Measurements from ENCODE around the gene FAM124A. TPM values are rescaled to one million over a fixed set of nuclear protein-coding genes. Genes with fewer than 3 reads are reported as not detected.

The FAM124A gene
- total RNA-seq, 1 experiment from 2014 or later: 3.1 TPM

- CTCF ChIA-PET: interaction anchor here (1.1 kb wide), 1 partner anchor 46 kb away, joined by 6 read pairs; no protein-coding TSS in a partner anchor
- H3K9ac ChIP-seq (ENCODE audit: low read length): no peak overlapping the region
- H3K36me3 ChIP-seq (ENCODE audit: control insufficient read depth in 1 of 2, insufficient read depth in 2 of 2, low read length in 2 of 2): no peaks in the 10 kb centered on the region
- H4K20me1 ChIP-seq (ENCODE audit: insufficient read depth): no peaks in the 10 kb centered on the region
- no peak overlapping the region for H3K27ac ChIP-seq (ENCODE audit: low read depth, low read length)
- no peaks in the 10 kb centered on the region for H3K27me3 ChIP-seq (ENCODE audit: insufficient read depth, low read length)
- no peak overlapping the region for H3K4me3 ChIP-seq (replicated peaks in 1 of 2; ENCODE audit: low read depth in 1 of 2, low read length in 2 of 2)
- no peak overlapping the region for H3K4me2 ChIP-seq (ENCODE audit: low read length)
- H3K79me2 ChIP-seq (ENCODE audit: insufficient read depth, low read length): no peaks in the 10 kb centered on the region
- intact Hi-C loops (cut with micrococcal nuclease): no loop called here
- no peak overlapping the region for H2AFZ ChIP-seq (ENCODE audit: low read depth, low read length, poor library complexity, severe bottlenecking)
- no peaks in the 10 kb centered on the region for H3K9me3 ChIP-seq (ENCODE audit: control insufficient read depth in 1 of 2, insufficient read depth in 1 of 2, low read depth in 1 of 2, low read length in 2 of 2)
- no TSS peak for BruUV-seq (replicated peaks)
- no peak for DNase-seq (ENCODE audit: low read depth, low spot score)
- POLR2A ChIA-PET: no interaction called here
- TF ChIP-seq FOSL1 (IDR thresholded peaks at IDR 0.05; ENCODE audit: low read depth) (no peak), MAX (IDR thresholded peaks at IDR 0.05) (no peak), SIN3A (IDR thresholded peaks at IDR 0.05; ENCODE audit: low read depth) (no peak), EGR1 (IDR thresholded peaks at IDR 0.05; ENCODE audit: low read depth) (no peak), EZH2phosphoT487 (IDR thresholded peaks at IDR 0.05; ENCODE audit: borderline replicate concordance) (no peak), JUND (IDR thresholded peaks at IDR 0.05) (no peak)
- no peak for ATAC-seq
- H3K9me2 ChIP-seq (ENCODE audit: insufficient read depth): no peaks in the 10 kb centered on the region
- RAD21 ChIA-PET (ENCODE audit: low non-redundant PET in 1 of 2, low total read pairs in 2 of 2, uncharacterized antibody in 2 of 2, unreplicated experiment in 2 of 2): no interaction called here
- H3K4me1 ChIP-seq (ENCODE audit: control insufficient read depth in 1 of 2, insufficient read depth in 2 of 2, low read length in 2 of 2): no peaks in the 10 kb centered on the region
Measured at GRCh38 chr13:51240178-51240577, 18.0 kb downstream of the FAM124A start.

- ATAC-seq: no peak
- Histone ChIP-seq H3K27ac (ENCODE audit: low read depth, low read length) (no peak overlapping the region), H3K4me2 (ENCODE audit: low read length) (no peak overlapping the region), H3K36me3 (ENCODE audit: control insufficient read depth in 1 of 2, insufficient read depth in 2 of 2, low read length in 2 of 2) (no peaks in the 10 kb centered on the region), H3K4me3 (replicated peaks in 1 of 2; ENCODE audit: low read depth in 1 of 2, low read length in 2 of 2) (no peak overlapping the region), H3K9me3 (ENCODE audit: control insufficient read depth in 1 of 2, insufficient read depth in 1 of 2, low read depth in 1 of 2, low read length in 2 of 2) (no peaks in the 10 kb centered on the region), H3K79me2 (ENCODE audit: insufficient read depth, low read length) (no peaks in the 10 kb centered on the region), H2AFZ (ENCODE audit: low read depth, low read length, poor library complexity, severe bottlenecking) (no peak overlapping the region), H3K9me2 (ENCODE audit: insufficient read depth) (no peaks in the 10 kb centered on the region), H3K4me1 (ENCODE audit: control insufficient read depth in 1 of 2, insufficient read depth in 2 of 2, low read length in 2 of 2) (no peaks in the 10 kb centered on the region), H3K9ac (ENCODE audit: low read length) (no peak overlapping the region), H3K27me3 (ENCODE audit: insufficient read depth, low read length) (no peaks in the 10 kb centered on the region), H4K20me1 (ENCODE audit: insufficient read depth) (no peaks in the 10 kb centered on the region)
- RAD21 ChIA-PET (ENCODE audit: low non-redundant PET in 1 of 2, low total read pairs in 2 of 2, uncharacterized antibody in 2 of 2, unreplicated experiment in 2 of 2): no interaction called here
- POLR2A ChIA-PET: no interaction called here
- BruUV-seq (replicated peaks): no TSS peak
- CTCF ChIA-PET: interaction anchor here (1.1 kb wide), 1 partner anchor 45 kb away, joined by 6 read pairs; no protein-coding TSS in a partner anchor
- no peak for DNase-seq (ENCODE audit: low read depth, low spot score)
- intact Hi-C loops (cut with micrococcal nuclease): no loop called here
- TF ChIP-seq ELF1 (IDR thresholded peaks at IDR 0.05; ENCODE audit: borderline replicate concordance, low read depth): no peak
- no peak for TF ChIP-seq ZBTB33 (IDR thresholded peaks at IDR 0.05; ENCODE audit: extremely low read depth, insufficient replicate concordance, low read length)
- no peak for TF ChIP-seq ZNF274 (IDR thresholded peaks at IDR 0.05; ENCODE audit: low read depth, low read length)
- no peak for TF ChIP-seq EZH2 (IDR thresholded peaks at IDR 0.05)
- no peak for TF ChIP-seq POLR2AphosphoS5 (IDR thresholded peaks at IDR 0.05; ENCODE audit: low read depth, low read length)
- no peak for TF ChIP-seq JUND (IDR thresholded peaks at IDR 0.05)
- no peak for TF ChIP-seq EGR1 (IDR thresholded peaks at IDR 0.05; ENCODE audit: low read depth)
- TF ChIP-seq CEBPB (IDR thresholded peaks at IDR 0.05; ENCODE audit: low read depth): no peak
- TF ChIP-seq MAX (IDR thresholded peaks at IDR 0.05): no peak
- TF ChIP-seq, protein P1, sequence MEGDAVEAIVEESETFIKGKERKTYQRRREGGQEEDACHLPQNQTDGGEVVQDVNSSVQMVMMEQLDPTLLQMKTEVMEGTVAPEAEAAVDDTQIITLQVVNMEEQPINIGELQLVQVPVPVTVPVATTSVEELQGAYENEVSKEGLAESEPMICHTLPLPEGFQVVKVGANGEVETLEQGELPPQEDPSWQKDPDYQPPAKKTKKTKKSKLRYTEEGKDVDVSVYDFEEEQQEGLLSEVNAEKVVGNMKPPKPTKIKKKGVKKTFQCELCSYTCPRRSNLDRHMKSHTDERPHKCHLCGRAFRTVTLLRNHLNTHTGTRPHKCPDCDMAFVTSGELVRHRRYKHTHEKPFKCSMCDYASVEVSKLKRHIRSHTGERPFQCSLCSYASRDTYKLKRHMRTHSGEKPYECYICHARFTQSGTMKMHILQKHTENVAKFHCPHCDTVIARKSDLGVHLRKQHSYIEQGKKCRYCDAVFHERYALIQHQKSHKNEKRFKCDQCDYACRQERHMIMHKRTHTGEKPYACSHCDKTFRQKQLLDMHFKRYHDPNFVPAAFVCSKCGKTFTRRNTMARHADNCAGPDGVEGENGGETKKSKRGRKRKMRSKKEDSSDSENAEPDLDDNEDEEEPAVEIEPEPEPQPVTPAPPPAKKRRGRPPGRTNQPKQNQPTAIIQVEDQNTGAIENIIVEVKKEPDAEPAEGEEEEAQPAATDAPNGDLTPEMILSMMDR (IDR thresholded peaks at IDR 0.05 in 2 of 3, conservative IDR thresholded peaks at IDR 0.05 in 1 of 3; ENCODE audit: borderline replicate concordance in 1 of 3, insufficient read depth in 1 of 3, low read depth in 2 of 3, low read length in 2 of 3): no peak
- TF ChIP-seq ZFX (IDR thresholded peaks at IDR 0.05): no peak
- TF ChIP-seq EZH2phosphoT487 (IDR thresholded peaks at IDR 0.05; ENCODE audit: borderline replicate concordance): no peak
- TF ChIP-seq, protein P2, sequence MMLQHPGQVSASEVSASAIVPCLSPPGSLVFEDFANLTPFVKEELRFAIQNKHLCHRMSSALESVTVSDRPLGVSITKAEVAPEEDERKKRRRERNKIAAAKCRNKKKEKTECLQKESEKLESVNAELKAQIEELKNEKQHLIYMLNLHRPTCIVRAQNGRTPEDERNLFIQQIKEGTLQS (IDR thresholded peaks at IDR 0.05): no peak
Measured at GRCh38 chr13:51240958-51241357, 18.8 kb downstream of the FAM124A start.
